ENCODE measurements around the gene ARHGEF38.
"Not testable (repeated sequence)": the region's sequence is repeated elsewhere in the genome, so short reads cannot be mapped to it uniquely, and the experiment has no call there.

The ARHGEF38 gene

DNA sequence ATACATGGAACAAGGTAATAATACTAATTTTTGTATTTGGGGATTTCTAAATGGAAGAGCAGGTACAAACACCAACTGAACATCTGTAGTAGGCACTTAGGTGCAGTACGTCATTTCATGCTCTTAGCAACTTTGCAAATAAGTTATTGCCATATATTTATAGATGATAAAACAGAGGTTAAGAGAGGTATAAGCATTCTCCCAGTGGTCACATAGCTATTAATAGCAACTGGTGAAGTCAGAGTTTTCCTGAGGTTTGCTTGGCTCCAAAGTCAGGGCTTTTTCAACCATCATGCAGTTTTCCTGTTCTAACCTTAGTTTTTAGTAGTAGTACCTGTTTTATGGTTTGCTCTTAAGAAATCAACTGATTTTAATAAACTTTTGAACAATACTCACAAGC is 10.9 kb downstream of the ARHGEF38 start:
- no peak for DNase-seq

DNA sequence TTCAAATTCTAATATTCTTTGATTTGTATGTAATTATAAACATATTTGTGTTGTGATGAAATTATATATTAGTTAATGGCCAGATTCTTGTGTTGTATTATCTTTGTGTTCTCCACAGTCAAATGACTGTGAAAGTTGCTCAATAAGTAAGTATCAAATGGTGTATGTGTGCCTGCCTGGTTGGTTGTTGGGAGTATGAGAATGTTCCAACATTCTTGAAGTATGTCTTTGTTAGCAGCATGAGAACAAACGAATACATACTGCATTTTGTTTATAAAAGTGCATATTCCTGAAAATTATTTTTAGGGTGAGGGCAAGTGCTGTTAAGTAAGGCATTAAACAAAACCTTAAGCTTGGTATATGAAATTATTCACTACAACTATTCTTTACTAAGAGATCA is 16.2 kb downstream of the ARHGEF38 start:
- no peak for DNase-seq

DNA sequence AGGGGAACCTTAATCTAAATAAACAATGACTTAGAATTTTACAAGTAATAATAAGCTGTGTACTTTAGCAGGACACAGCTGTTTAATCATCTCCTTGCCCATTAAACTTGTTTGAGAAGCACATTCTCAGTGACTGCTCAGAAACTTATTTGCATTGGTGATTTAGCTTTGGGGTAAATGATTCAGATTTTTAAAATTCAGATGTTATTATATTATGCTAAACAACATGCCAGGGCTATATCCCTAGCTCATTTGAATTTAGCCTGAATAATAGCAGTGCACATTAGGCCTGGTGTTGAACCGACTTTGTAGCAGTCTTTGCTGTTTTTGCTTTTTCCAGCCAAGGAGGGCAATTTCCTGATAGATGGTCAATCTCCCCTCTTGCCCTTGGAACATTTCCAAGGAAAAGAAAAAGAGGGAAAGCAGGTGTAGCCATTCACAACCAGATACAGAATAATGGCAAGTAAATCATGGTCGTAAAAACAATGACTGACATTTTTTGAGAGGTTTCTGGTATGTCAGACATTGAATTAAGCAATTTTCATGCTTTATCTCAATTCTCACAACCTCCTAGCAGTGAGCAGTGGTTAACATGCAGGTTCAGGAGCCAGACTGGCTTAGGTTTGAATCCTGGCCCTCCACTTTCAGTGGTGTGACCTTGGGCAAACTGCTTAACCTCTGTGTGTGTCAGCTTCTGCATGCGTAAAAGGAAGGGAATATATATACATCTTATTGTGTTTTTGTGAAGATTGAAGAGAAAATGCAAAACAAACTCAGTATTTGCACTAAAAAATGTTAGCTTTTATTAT is 16.8 kb downstream of the ARHGEF38 start:
- DNase-seq = no peak

DNA sequence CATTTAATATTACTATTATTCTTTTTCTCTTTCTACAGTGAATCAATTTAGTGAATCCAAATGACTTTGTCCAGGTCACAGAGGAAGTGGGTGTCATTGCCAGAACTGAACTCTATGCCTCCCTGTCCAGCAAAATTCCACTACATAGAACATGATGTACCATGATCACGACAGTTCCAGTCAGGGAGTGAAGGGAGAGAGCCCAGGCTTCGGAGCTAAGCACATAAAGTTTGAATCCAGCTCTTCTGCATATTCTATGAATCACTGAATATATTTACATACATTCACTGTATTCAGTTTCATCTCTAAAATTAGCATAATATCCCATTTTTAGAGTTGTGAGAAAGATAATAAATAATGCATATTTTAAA is 17.4 kb downstream of the ARHGEF38 start:
- DNase-seq = no peak

DNA sequence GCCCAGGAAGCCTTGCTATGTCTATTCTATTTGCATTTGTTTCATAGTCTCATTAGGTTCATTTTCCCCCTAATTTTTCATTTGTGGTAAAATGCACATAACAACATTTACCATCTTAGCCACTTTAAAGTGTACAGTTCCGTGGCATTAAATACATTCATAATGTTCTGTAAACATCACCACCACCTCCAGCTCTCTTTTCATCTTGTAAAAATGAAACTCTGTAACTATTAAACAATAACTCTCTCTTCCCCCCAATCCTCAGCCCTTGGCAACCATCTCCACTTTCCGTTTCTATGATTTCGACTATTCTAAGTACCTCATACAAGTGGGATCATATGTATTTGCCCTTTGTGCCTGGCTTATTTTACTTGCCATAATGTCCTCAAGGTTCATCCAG is 19.9 kb downstream of the ARHGEF38 start:
- no peak for DNase-seq

DNA sequence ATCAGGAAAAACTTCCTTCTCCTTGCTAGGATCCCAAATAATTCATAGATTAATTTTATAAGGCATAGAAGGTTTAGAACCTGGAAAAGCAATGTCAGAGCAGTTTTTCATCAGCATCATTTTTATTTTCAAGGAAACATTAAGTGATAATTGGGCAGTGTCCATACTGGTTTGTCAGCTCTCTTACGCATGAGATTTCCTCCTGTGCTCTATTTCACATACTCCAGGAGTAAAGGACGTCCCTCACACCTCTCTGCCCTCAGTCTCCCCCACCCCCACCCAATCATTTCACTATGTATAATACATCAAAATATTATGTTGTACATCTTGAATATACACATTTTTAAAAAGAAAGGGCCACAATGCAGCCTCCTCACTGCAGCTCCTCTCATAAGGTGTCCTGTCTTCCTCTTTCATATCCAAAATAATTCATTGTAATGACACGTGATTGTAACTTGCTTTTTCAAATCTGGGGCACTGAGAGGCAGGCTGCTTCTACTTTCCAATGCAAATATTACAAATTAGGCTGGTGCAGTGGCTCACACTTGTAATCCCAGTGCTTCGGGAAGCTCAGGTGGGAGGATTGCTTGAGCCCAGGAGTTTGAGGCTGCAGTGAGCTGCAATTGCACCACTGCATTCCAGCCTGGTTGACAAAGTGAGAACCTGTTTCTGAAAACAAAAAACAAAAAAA is 34.4 kb downstream of the ARHGEF38 start:
- no peak for DNase-seq

DNA sequence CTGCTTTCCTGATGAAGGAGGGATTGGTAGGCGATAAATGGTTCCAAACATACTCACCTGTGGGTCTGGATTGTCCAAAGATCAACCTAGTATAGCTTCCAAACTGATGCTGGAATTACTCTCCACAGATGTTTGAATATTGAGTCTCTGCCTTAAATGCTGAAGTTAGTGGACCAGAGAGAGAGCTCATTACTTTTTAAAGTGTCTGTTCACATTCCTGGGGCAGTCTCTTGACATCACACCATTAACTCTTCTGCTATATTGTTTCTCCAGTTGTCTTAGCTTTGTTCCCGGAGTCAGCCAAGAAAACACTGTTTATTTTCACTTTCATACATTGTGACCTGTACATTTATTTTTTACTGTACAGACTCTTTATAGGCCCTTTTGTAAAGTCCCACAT is 35.4 kb downstream of the ARHGEF38 start:
- DNase-seq = no peak

DNA sequence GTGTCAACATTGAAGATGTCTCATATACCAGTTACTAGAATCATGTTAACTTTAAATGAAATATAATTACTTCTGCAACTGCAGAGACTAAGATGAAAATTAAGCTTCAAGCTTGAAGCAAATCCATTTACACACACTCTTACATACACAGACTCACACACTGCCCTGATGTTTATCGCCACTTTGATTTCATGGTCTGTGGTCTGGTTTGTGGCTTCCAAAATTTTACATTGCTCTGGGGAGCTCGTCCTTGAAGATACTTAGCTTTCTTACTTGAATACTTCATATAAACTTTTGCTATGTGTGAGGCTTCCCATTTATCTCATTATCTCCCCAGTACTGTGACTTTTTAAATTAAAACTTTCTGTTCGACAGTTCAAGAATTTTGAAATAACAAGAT is 35.8 kb downstream of the ARHGEF38 start:
- no peak for DNase-seq

DNA sequence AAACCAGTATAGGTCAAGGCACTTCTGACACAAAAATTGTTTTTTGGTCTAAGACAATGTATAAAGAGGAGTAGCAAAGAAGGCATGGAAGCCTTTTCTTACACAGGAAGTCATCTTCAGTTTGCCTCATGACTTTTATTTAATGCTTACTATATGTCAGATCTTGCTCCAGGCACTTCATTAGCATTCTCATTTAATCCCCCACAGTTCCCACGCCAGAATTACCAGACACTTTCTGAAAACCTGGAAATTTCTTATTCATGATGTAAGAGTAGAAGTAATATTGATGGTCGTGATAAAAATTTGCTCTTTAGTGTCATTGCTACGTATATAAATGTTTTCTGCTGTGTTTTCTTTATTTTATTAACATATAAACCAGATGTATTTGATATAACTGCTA is 39.2 kb downstream of the ARHGEF38 start:
- DNase-seq = no peak

DNA sequence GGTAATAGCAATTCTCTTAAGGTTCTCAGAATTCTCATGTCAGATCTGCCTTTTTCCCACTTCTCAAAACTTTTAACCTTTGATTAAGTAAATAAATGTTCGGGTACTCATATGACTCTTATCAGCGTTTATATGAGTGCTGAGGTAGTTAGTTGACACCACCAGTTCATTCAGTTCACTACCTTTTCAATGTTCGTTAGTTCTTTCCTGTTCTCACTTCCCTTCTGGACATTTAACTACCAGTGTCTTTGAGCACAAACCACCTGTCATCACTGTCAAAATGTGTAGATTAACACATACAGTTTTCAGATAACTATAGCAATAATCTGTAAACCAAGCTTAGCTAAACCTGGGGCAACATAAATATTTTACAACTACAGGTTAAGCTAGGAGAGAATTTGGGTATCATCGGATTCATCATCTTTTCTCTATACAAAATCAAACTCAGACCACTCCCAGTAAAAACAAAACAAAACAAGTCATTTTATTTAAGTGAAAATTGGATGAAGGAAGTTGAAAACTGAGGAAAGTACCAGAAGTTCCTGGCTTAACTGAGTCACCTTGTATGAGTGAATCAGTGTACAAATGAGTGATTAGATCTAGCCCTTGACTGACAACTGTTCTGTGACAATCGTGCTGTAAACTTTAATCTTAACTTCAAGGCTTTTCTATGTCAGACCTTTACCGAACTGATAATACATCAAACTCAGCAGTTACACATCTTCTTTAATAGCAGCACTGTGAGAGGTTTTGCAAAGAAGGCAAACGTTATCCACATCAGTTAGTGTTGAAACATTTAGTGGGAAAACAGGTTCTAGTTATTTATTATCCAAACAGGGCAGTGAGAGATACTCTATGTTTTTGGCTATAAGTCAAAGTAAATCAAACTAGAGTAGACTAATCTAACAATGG is 41.9 kb downstream of the ARHGEF38 start:
- no peak for DNase-seq

DNA sequence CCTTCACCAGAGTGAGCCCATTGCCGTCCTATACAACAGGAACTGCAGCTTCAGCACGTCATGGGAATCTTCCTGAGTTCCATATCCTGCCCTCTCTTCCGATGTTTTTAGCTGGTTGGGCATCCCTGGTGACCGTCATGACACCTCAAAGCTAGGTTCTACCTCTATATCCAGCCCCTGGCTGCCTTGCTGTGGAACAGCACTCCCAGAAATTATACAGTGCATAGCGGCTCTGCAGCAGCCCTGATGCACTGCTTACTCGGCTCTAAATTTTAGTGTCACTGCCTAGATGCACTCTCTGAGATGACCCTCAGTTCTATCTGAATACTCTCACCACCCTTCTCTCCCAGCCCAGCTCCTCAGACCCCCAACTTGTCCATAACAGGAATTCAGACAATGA is 44.3 kb downstream of the ARHGEF38 start:
- DNase-seq = no peak

DNA sequence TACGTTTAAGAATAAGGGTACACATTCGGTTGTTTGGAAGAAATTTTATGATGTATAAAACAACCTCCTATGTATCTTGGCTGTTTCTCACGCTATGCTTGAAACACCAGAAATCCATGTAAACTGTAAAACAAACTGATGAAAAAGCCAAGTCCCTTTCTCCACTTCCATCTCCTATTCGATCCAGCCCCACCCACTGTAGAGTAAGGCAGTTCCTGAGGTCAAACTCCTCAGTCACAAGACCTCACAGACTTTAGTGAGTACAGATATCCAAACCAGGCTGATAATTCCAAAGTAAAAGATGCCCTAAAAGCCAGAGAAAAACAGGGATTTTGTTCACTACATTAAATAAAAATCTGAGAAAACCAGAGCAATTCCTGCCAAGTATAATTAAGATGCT is 45.6 kb downstream of the ARHGEF38 start:
- DNase-seq = no peak

DNA sequence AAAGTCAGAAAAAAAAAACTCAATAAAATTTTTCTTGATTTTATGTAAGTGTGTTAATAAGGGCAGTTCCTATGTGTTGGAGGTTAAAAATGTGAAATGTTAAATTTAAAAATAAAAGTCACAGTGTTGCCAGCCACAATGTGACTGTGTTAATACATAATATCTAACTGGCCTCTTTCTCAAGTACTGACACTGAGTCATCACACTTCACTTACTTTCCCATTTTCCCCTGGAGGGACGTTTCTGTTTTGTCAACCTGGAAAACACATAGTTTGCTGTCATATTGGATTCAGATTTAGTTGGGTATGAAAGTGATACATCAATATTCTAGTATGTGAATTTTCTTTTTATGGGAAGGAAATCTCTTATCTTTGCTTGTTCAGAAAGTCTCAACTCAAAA is 46.4 kb downstream of the ARHGEF38 start:
- no peak for DNase-seq

DNA sequence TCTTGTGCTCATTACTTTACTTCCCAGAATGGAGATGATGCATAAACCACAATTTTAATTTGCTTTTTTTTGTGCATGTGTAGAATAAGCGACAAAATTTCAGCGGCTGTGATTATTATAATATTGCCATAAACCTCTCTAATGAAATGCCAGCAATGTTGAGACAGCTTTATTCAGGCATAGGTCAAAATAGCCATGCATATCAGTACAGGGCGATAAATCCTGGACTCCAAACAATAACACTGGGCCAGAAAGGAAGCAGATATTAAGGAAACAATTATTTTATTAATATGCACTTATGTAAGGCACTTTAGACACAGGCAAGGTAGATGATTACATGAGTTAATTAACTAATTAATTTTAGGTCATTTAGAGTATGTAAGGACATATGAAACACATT is 47.1 kb downstream of the ARHGEF38 start:
- no peak for DNase-seq

DNA sequence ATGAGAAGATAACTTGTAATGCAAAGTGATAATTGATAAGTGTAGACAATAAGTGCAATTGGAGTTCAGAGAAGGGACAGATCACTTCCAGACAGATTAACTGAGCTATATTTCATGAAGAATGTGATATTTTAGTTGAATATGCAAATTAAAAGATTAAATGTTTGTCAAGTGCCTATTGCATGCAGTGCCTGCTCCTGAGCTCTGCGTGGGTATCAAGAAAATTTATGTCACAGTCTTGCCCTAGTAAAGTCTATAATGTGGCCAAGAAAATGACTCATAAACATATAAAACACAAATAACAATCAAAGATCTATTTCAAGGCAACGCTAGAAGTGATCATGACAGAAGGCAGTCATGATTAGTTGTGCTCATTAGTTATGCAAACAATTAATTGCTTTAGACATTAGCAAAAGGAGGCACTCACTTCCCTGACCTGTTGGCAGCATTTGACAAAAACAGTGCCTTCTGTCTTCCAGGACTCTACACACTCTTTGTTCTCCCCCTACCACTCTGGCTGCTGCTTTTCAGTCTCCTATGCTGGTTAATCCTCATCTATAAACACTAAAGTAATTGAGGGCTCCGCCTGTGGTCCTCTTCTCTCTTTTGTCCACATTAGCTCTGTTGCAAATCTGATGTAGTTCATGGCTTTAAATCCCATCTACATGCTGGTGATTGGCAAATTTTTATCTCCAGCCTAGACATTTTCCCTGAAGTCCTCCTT is 47.7 kb downstream of the ARHGEF38 start:
- no peak for DNase-seq

DNA sequence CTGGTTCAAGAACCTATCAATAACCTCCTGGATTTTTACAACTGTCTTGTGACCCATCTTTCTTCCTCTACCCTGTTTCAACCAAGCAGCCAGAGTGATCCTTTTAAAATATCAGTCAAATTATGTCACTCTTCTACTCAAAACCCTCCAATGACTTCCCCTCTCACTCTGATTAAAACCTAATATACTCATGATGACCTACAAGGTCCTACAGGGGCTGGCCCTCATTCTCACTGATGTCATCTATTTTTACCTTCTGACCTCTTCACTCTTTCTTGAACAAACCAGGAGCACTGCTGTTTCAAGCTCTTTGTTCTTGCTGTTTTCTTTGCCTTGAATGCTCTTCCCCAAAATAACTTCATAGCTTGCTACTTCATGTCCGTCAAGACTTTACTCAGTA is 48.5 kb downstream of the ARHGEF38 start:
- DNase-seq = no peak

DNA sequence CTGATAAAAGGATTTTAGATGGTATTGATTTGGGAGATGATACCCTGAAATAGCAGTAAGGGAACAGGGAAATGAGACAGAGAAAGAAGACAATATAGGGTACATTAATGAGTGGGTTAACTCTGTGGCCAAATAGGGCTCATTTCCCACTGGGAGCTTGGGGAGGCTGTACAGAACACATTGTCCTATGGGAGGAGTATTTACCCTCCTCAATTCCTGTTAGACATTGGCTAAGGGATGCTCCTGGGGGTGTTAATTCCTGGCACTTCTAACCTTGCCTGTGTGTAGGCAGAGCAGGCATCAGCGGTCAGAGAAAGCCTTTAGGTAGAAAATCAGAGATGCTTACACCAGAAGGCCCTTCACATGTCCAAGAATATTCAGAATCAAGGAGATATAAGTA is 49.0 kb downstream of the ARHGEF38 start:
- DNase-seq = no peak

DNA sequence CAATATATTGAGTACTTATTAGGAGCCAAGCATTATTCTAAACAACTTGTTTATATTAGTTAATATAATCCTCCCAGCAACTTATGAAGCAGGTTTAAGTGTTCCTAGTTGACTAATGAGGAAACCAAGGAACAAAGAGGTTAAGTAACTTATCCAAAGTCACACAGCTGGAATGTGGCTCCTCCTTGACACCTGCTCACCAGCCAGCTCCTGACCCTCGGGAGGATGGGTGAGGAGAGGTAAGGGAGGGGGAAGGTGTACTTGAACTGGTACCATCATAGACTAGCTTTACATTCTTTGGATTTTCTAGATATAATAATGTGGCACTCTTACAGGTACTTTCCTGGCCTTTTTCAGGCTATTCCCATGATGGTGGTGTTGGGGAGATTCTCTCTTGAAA is 50.7 kb downstream of the ARHGEF38 start:
- DNase-seq = no peak

DNA sequence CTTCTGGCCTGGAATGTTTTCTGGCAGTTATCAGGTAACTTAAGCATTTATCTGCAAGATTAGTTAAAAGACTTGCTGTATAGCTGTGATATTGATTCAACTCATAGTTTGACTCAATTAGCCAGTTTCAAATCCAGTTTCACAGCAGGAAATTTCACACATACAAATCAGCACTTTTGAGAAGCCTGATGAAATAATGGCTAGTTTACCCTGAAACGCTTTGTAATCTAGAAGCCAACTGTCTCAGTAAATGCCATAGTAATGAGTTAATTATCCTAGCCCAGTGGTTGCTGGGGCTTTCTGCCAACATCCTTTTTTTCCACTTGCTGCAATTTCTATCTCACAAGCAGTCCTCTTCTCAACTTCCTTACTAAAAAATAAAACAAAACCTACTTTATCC is 53.1 kb downstream of the ARHGEF38 start:
- no peak for DNase-seq

DNA sequence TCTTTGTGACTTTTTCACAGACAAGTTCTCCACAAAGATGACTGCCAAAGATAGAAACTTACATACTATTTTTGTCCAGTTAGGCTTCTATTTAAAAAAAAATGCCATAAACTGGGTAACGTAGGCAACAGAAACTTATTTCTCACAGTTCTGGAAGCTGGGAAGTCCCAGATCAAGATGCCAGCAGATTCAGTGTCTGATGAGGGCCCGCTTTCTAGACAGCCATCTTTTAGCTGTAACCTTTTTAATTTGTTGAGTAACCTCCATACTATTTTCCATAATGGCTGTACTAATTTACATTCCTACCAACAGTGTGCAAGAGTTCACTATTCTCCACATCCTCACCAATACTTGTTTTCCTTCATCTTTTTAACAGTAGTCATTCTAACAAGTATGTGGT is 55.5 kb downstream of the ARHGEF38 start:
- DNase-seq = no peak

DNA sequence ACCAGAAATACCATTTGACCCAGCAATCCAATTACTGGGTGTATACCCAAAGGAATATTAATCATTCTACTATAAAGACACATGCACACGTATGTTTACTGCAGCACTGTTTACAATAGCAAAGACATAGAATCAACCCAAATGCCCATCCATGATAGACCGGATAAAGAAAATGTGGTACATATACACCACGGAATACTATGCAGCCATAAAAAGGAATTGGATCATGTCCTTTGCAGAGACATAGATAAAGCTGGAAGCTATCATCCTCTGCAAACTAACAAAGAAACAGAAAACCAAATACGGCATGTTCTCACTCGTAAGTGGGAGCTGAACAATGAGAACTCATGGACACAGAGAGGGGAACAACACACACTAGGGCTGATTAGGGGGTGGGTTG is 57.4 kb downstream of the ARHGEF38 start:
- DNase-seq = not testable (repeated sequence)

DNA sequence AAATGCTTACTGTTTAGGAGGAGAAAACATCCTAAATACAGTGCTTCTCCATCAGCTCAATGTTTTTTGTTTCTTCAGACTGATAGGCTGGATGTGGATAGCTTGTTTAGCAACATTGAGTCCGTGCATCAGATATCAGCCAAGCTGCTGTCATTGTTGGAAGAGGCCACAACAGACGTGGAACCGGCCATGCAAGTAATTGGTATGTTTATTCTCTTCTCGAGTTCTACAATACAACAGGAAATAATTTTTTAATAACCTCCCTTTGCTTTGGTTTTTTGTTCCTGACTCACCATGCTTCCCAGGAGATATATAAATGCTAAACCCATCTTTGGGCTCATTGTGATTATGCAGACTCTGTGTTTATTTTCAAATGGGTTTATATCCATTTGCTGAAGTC is 60.9 kb downstream of the ARHGEF38 start:
- DNase-seq = no peak

Data from bone marrow (tissue), 2 donors.